ENCODE measurements around the gene ANKRD36. TPM values are rescaled to one million over a fixed set of nuclear protein-coding genes. Genes with fewer than 3 reads are reported as not detected.
"Not testable (repeated sequence)": the region's sequence is repeated elsewhere in the genome, so short reads cannot be mapped to it uniquely, and the experiment has no call there.

Gene ANKRD36
- total RNA-seq, 1 donor from 2014 or later, result 73.3 TPM

- DNase-seq, result not testable (repeated sequence)
Measured at GRCh38 chr2:97293687-97294086, 180.7 kb downstream of the ANKRD36 start.

Small RNA genes lying within 50 kb of the gene (small RNA-seq; reads per million reads assigned to genes)
- not detected for gene RN7SL313P (ENCODE audit: low replicate concordance)

Other genes with a start within 250 kb of the ANKRD36 start
- 24.3 TPM for gene SEMA4C, start 243.1 kb upstream of the ANKRD36 start, total RNA-seq
- 0.79 TPM for gene FAM178B, start 126.6 kb upstream of the ANKRD36 start, total RNA-seq
- 10.1 TPM for gene FAHD2B, start 18.3 kb upstream of the ANKRD36 start, total RNA-seq